Stomach (tissue), 9 donors: ENCODE measurements around the gene CSMD2. TPM values are rescaled to one million over a fixed set of nuclear protein-coding genes. Genes with fewer than 3 reads are reported as not detected.

Experiments used
- DNase-seq, 2 donors: peaks; one replicate each; pipeline versions ENCODE4 v3.0.0 to v3.0.0-alpha.2; 2013 to 2019
- H3K27ac ChIP-seq, 5 donors: fragments of 200-600 bp in 4 of 5; sonication (generic) in 4 of 5; one replicate each; pipeline ENCODE4 v1.5.1; 2013 to 2019; ENCODE audit warnings: mild to moderate bottlenecking in 1 of 5, moderate library complexity in 1 of 5
- H3K27me3 ChIP-seq, 3 donors: fragments of 200-600 bp; sonication (generic); one replicate each; pipeline ENCODE4 v1.5.1; 2017 to 2019; ENCODE audit warnings: mixed run types in 1 of 3
- H3K36me3 ChIP-seq, 4 donors: fragments of 200-600 bp; sonication (generic); 1 replicate in 3 of 4; 2 replicates in 1 of 4; pipeline ENCODE4 v1.5.1; 2016 to 2019
- H3K4me1 ChIP-seq, 4 donors: fragments of 200-600 bp; sonication (generic); one replicate each; pipeline ENCODE4 v1.5.1; 2016 to 2019
- H3K4me3 ChIP-seq, 4 donors: fragments of 200-600 bp; sonication (generic) in 3 of 4; one replicate each; pipeline ENCODE4 v1.5.1; 2016 to 2019; ENCODE audit warnings: mild to moderate bottlenecking in 1 of 4
- H3K9me3 ChIP-seq, 4 donors: fragments of 200-600 bp; sonication (generic); one replicate each; pipeline ENCODE4 v1.5.1; 2016 to 2019
- EP300 ChIP-seq: sonication (generic); formaldehyde crosslinking; IDR thresholded peaks from one replicate; pipeline ENCODE4 v1.6.1; 2017; ENCODE audit warnings: antibody characterized with exemption
- POLR2A ChIP-seq, 4 donors: fragments of 450-650 bp; IDR thresholded peaks; one replicate each; pipeline ENCODE4 v1.6.1; 2016; ENCODE audit warnings: antibody characterized with exemption in 4 of 4, control low read depth in 2 of 4, mild to moderate bottlenecking in 1 of 4, moderate library complexity in 1 of 4
- POLR2AphosphoS5 ChIP-seq, 3 donors: sonication (generic); formaldehyde crosslinking; IDR thresholded peaks; one replicate each; pipeline ENCODE4 v1.6.1; 2016; ENCODE audit warnings: antibody characterized with exemption in 3 of 3
- WGBS, 5 donors: extraction: QIAGEN DNeasy Blood & Tissue Kit in 3 of 5; methylation state at CpG; one replicate each; pipeline versions ENCODE4 v1.1.5 to v1.1.7; 2013 to 2018; 5-methylcytosine and 5-hydroxymethylcytosine counted together
- intact Hi-C: fragments of 100-400 bp; cut with DNase I; formaldehyde crosslinking; loops from one replicate; pipeline ENCODE4 v1.15.1; 2023; ENCODE audit warnings: low total_unique reads
- polyA plus RNA-seq, 3 donors: library from polyadenylated mRNA; stranded (reverse); fragments of 200-250 nt; gene quantifications; one replicate each; pipeline ENCODE4 v1.2.3, GENCODE V29; 2013
- total RNA-seq, 5 donors: library from RNA; depleted of rRNA; stranded (reverse); fragments of >200 nt; gene quantifications; one replicate each; pipeline versions ENCODE4 v1.1.0 to v1.2.3, GENCODE V29; 2014 to 2016
- TF ChIP-seq, protein P1 (sequence below), 7 experiments: fragments of 450-650 bp in 4 of 7; fragments of 200-600 bp in 3 of 7; sonication (generic) in 3 of 7; IDR thresholded peaks; one replicate each; pipeline ENCODE4 v1.5.1; 2016 to 2019; ENCODE audit warnings: antibody characterized with exemption in 7 of 7, control low read depth in 2 of 7, mild to moderate bottlenecking in 1 of 7
- donor health status: healthy with polysubstance abuse.
- donor health status: Bipolar disorder and iron deficiency.
- donor health status: healthy.

Gene CSMD2
- total and polyA plus RNA-seq, 8 donors: 0.10 to 3.5 (median 0.37) TPM; not detected in 1

DNA sequence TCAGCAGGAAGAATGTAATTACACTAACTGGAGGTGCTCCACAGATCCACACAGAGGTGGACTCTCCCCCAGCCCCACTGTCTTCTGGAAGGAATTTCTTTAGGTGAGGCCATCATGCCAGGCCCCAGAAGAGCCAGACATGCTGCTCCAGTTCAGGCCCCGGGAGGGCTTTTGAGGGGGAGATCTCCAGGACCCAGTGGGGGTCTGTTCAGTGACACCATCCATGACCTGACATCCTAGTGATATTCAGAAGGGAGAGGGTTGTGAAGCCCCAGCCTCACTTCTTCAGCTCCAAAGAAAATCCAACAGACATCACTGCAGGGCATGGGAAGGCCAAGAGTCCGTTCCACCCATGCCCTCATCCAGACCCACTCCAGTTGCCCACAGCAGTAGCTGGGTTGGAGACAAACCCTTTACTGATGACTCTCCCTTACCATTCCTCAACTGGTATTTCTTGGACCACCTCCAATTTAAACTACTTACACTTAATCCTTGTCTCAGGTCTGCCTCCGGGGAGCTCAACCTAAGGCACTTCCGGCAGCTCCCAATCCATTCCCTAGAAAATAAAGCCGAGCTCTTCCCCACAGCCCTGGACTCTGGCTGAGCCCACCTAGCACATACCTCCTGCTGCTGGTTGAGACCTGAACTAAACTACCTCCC lies 39.2 kb downstream of the CSMD2 start:
- intact Hi-C loops: no loop called here
- no peaks in the 10 kb centered on the region for H3K9me3 ChIP-seq
- H3K4me1 ChIP-seq: no peaks in the 10 kb centered on the region
- TF ChIP-seq, protein P1, sequence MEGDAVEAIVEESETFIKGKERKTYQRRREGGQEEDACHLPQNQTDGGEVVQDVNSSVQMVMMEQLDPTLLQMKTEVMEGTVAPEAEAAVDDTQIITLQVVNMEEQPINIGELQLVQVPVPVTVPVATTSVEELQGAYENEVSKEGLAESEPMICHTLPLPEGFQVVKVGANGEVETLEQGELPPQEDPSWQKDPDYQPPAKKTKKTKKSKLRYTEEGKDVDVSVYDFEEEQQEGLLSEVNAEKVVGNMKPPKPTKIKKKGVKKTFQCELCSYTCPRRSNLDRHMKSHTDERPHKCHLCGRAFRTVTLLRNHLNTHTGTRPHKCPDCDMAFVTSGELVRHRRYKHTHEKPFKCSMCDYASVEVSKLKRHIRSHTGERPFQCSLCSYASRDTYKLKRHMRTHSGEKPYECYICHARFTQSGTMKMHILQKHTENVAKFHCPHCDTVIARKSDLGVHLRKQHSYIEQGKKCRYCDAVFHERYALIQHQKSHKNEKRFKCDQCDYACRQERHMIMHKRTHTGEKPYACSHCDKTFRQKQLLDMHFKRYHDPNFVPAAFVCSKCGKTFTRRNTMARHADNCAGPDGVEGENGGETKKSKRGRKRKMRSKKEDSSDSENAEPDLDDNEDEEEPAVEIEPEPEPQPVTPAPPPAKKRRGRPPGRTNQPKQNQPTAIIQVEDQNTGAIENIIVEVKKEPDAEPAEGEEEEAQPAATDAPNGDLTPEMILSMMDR (IDR thresholded peaks at IDR 0.05): no peak
- no peak for TF ChIP-seq POLR2A (IDR thresholded peaks at IDR 0.05)
- TF ChIP-seq POLR2AphosphoS5 (IDR thresholded peaks at IDR 0.05): no peak
- no peak for TF ChIP-seq EP300
- 73 to 83% (median 80%) methylated on average over 5 of the region's 5 CpGs for WGBS, 5 donors
- H3K27me3 ChIP-seq: peaks cover 0 to 31% (median 0%) of the 10 kb centered on the region in 3 donors
- no peaks in the 10 kb centered on the region for H3K36me3 ChIP-seq
- H3K4me3 ChIP-seq: no peak overlapping the region
- H3K27ac ChIP-seq: no peak overlapping the region
- no peak for DNase-seq

DNA sequence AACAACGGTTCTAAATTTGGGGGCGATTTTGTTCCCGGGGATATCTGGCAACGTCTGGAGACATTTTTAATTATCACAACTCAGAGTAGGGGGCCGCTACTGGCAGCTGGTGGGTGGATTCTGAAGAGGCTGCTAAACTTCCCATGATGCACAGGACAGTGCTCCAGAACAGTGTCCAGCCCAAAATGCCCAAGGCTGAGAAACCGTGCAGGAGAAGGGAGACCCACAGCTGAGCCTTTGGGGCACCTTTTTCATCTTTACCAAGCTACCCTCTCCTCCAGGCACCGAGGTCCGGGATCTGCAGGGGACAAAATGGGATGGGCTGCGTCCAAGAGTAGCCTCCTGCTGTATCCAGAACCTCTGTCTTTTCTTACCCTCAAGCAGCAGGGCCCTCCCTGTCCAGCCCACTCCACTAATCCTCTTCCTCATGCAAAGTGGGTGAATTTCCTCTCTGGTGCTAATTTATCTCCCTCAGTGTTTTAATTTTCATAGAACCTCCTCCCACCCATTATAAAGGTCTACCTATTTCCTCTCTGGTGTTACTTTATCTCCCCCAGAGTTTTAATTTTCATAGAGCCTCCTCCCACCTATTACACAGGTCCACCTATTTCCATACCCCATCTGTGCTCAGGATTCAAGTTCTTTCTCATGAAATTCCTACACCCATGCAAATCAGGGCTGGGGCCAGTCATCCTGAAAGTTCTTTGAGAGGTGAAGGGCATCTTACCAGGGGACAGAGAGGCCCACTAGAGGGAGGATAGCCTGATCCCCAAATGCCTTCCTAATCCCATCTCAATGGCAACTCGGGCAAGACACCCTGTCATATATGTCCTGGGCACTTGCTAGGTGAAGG lies 42.7 kb downstream of the CSMD2 start:
- Histone ChIP-seq H3K27me3 (peaks cover 0 to 15% (median 0%) of the 10 kb centered on the region in 3 donors), H3K36me3 (no peaks in the 10 kb centered on the region), H3K4me1 (no peaks in the 10 kb centered on the region), H3K9me3 (peaks cover 3 to 18% (median 11%) of the 10 kb centered on the region in 4 donors), H3K27ac (no peak overlapping the region), H3K4me3 (no peak overlapping the region)
- TF ChIP-seq POLR2AphosphoS5 (IDR thresholded peaks at IDR 0.05) (no peak), EP300 (no peak), POLR2A (IDR thresholded peaks at IDR 0.05) (no peak)
- TF ChIP-seq, protein P1 (IDR thresholded peaks at IDR 0.05): no peak
- DNase-seq: no peak
- 77 to 83% (median 81%) methylated on average over 9 to 10 of the region's 10 CpGs for WGBS, 5 donors
- intact Hi-C loops: no loop called here

DNA sequence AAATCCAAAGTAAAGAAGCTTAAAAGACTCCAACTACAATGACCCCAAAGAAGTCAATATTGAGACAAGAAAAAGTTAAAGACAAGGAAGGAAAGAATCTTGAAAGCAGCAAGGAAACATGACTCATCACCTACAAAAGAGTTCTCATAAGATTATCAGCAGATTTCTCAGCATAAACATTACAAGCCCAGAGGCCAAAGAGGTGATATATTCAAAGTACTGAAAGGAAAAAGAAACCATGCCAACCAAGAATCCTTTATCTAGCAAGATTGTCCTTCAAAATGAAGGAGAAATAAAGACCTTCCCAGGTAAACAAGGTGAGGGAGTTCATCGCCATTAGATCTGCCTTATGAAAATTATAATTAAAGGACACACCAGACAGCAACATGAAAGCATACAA lies 49.8 kb downstream of the CSMD2 start:
- no peak for DNase-seq
- Histone ChIP-seq H3K4me3 (no peak overlapping the region), H3K4me1 (no peaks in the 10 kb centered on the region), H3K9me3 (peaks cover 11 to 33% (median 28%) of the 10 kb centered on the region in 4 donors), H3K27me3 (no peaks in the 10 kb centered on the region), H3K27ac (no peak overlapping the region), H3K36me3 (no peaks in the 10 kb centered on the region)
- intact Hi-C loops: no loop called here
- TF ChIP-seq POLR2AphosphoS5 (IDR thresholded peaks at IDR 0.05) (no peak), EP300 (no peak), POLR2A (IDR thresholded peaks at IDR 0.05) (no peak)
- TF ChIP-seq, protein P1 (IDR thresholded peaks at IDR 0.05): no peak
- 68 to 85% (median 81%) methylated on average over 1 of the region's 1 CpG for WGBS, 5 donors

DNA sequence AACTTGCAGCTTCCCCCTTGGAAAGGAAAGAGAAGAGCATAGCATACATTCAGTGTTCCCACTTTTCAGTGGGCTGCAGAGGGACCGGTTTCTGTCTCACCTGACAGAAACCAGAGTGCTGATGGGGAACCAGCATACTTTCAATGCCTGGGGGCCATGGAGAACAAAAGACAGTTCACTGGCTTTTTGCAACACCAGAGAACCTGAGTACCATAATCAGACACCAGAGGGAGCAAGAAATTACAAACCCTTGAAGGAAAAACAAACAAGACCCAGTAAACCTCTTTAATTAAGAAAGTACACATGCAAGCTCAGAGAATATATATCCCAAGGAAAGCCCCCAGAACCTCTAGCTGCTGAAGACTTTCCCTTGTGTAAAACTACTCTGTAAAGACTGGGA lies 51.1 kb downstream of the CSMD2 start:
- no peaks in the 10 kb centered on the region for H3K36me3 ChIP-seq
- TF ChIP-seq EP300: no peak
- TF ChIP-seq, protein P1 (IDR thresholded peaks at IDR 0.05): peak in 2 of 7 experiments; percentile 12 to 15
- peaks cover 11 to 29% (median 22%) of the 10 kb centered on the region in 4 donors for H3K9me3 ChIP-seq
- intact Hi-C loops: loop anchor here (5.0 kb wide), 1 partner anchor 483 kb away; no protein-coding TSS in a partner anchor
- H3K27ac ChIP-seq: no peak overlapping the region
- no peak overlapping the region for H3K4me3 ChIP-seq
- 44 to 63% (median 57%) methylated on average over 1 of the region's 1 CpG for WGBS, 5 donors
- peak in 1 of 2 donors; percentile 7 for DNase-seq
- H3K4me1 ChIP-seq: no peaks in the 10 kb centered on the region
- no peaks in the 10 kb centered on the region for H3K27me3 ChIP-seq
